ENCODE results near the gene NMBR. TPM values are rescaled to one million over a fixed set of nuclear protein-coding genes. Genes with fewer than 3 reads are reported as not detected.
"Not testable (repeated sequence)": the region's sequence is repeated elsewhere in the genome, so short reads cannot be mapped to it uniquely, and the experiment has no call there.

The NMBR gene
- total and polyA plus RNA-seq, 8 donors: 0.12 TPM; not detected in 7

DNA sequence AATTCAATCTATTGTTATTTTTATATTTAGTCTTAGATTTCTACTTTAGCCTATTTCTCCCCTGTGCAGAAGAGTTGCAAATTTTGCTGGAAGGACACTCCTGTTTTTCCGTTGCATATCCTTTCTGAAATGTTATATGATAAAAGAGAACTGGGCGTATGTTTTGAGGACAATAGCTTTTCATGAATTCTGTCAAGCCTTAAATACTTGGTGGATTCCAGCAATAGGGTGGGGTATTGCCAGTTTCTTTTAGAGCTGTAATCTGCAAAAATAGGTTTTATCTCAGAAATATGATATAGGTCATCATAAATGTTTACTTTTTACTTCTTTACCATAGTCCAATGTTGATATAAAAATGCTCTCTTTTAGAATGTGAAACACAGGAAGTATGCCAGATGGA lies 42.1 kb upstream of the NMBR start:
- TF ChIP-seq, protein P1, sequence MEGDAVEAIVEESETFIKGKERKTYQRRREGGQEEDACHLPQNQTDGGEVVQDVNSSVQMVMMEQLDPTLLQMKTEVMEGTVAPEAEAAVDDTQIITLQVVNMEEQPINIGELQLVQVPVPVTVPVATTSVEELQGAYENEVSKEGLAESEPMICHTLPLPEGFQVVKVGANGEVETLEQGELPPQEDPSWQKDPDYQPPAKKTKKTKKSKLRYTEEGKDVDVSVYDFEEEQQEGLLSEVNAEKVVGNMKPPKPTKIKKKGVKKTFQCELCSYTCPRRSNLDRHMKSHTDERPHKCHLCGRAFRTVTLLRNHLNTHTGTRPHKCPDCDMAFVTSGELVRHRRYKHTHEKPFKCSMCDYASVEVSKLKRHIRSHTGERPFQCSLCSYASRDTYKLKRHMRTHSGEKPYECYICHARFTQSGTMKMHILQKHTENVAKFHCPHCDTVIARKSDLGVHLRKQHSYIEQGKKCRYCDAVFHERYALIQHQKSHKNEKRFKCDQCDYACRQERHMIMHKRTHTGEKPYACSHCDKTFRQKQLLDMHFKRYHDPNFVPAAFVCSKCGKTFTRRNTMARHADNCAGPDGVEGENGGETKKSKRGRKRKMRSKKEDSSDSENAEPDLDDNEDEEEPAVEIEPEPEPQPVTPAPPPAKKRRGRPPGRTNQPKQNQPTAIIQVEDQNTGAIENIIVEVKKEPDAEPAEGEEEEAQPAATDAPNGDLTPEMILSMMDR (IDR thresholded peaks at IDR 0.05): no peak
- WGBS, 2 donors: 70 to 95% methylated on average over 2 of the region's 2 CpGs
- FAIRE-seq: no peak

DNA sequence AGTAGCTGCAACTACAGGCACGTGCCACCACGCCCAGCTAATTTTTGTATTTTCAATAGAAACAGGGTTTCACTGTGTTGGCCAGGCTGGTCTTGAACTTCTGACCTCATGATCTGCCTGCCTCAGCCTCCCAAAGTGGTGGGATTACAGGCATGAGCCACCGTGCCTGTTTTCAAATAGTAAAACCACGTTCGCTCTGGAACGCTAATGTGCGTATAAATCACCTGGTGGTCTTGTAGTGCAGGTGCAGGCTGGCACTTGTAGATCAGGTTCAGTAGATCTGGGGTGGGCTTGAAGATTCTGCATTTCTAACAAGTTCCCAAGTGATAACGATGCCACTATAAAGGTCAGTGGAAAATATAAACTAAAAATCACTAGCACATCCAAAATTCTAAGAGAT lies 41.4 kb upstream of the NMBR start:
- H3K9me3 ChIP-seq; H3K4me3 ChIP-seq; FAIRE-seq; ATAC-seq; H3K27me3 ChIP-seq; H3K4me1 ChIP-seq; H3K27ac ChIP-seq; intact Hi-C loops (cut with DNase I); DNase-seq; H3K36me3 ChIP-seq: not testable (repeated sequence)
- WGBS, 2 donors: 97 to 98% methylated on average over 8 of the region's 8 CpGs

More for the DNA sequence above, 42.1 kb upstream of the NMBR start:
- intact Hi-C loops (cut with DNase I): no loop called here
- no peak overlapping the region for H3K27ac ChIP-seq
- DNase-seq: no peak
- H3K36me3 ChIP-seq: no peaks in the 10 kb centered on the region
- no peaks in the 10 kb centered on the region for H3K9me3 ChIP-seq
- no peak overlapping the region for H3K4me3 ChIP-seq
- H3K4me1 ChIP-seq: no peaks in the 10 kb centered on the region
- no peak for ATAC-seq
- no peaks in the 10 kb centered on the region for H3K27me3 ChIP-seq

DNA sequence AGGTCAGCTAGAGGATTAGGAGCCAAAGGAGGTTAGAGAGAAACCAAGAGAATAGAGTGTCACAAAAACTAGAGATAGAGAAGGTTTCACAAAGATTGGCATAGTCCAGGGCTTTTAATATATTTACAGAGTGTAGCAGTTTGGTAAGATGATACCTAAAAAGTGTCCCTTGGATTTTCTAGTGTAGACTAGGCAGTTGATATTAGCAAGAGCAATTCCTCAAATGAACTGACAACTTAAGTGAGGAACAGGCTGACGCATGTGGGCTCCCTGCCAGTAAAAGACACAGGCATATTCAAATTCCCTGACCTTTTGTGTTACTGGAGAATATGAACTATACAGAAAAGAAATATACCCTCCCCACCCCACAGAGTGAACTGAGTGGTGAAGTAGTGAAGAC lies 40.3 kb upstream of the NMBR start:
- TF ChIP-seq, protein P1 (IDR thresholded peaks at IDR 0.05): no peak
- DNase-seq (peak in 1 of 6 donors; percentile 13), FAIRE-seq (no peak), ATAC-seq (peak in 2 of 4 donors; percentile 56 to 63)
- no peak overlapping the region for H3K27ac ChIP-seq
- intact Hi-C loops (cut with DNase I): no loop called here
- H3K36me3 ChIP-seq: no peaks in the 10 kb centered on the region
- H3K4me1 ChIP-seq: no peaks in the 10 kb centered on the region
- WGBS, 2 donors: 21 to 40% methylated on average over 1 of the region's 1 CpG
- H3K27me3 ChIP-seq: no peaks in the 10 kb centered on the region
- no peaks in the 10 kb centered on the region for H3K9me3 ChIP-seq
- no peak overlapping the region for H3K4me3 ChIP-seq

DNA sequence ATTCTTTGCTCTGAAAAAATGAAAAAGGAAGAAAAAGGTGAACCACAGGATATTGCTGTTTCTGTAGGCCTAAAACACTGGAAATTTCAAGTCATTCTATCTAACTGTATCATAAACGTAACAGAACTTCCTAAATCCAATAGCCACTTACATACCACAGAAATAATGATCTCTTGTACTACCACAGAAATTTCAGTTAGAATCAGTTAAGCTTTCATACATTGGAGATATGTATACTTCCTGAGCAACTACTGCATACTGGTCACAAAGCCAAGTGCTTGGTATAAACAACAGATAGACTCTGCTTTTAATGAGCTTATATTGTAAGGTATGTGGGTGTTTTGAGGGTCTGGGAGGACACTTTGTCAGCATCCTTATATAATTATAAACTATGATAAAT lies 38.7 kb upstream of the NMBR start:
- Histone ChIP-seq H3K9me3 (no peaks in the 10 kb centered on the region), H3K36me3 (no peaks in the 10 kb centered on the region), H3K27ac (no peak overlapping the region), H3K4me3 (no peak overlapping the region), H3K4me1 (no peaks in the 10 kb centered on the region), H3K27me3 (no peaks in the 10 kb centered on the region)
- FAIRE-seq: no peak
- TF ChIP-seq, protein P1 (IDR thresholded peaks at IDR 0.05): no peak
- ATAC-seq: no peak
- 91 to 97% methylated on average over 1 of the region's 1 CpG for WGBS, 2 donors
- no peak for DNase-seq
- intact Hi-C loops (cut with DNase I): no loop called here

DNA sequence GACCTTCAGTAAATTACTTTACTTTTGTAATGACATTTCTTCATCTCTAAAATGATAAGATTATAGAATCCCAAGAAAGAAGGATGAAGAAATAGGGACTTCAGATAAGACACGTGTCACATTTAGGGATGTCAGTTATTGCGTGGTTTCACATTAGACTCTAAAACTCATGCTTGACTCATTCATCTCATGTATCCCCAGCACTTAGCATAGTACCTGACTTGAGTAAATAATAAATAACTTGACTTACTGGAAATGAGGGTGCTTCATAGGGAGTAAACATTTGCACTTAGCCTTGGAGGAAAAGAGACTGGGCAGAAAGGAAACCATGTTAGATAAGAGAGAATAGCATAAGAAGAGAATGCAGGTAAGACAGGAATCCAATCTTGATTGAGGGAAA lies 37.4 kb upstream of the NMBR start:
- ATAC-seq: peak in 1 of 4 donors; percentile 47
- Histone ChIP-seq H3K4me1 (no peaks in the 10 kb centered on the region), H3K36me3 (no peaks in the 10 kb centered on the region), H3K9me3 (no peaks in the 10 kb centered on the region), H3K4me3 (no peak overlapping the region), H3K27ac (no peak overlapping the region), H3K27me3 (no peaks in the 10 kb centered on the region)
- intact Hi-C loops (cut with DNase I): no loop called here
- TF ChIP-seq, protein P1 (IDR thresholded peaks at IDR 0.05): no peak
- WGBS, 2 donors: 86 to 98% methylated on average over 2 of the region's 2 CpGs
- no peak for DNase-seq
- FAIRE-seq: no peak

Measured in pancreas (tissue), 10 donors.